ENCODE results near the gene CUL5.

DNA sequence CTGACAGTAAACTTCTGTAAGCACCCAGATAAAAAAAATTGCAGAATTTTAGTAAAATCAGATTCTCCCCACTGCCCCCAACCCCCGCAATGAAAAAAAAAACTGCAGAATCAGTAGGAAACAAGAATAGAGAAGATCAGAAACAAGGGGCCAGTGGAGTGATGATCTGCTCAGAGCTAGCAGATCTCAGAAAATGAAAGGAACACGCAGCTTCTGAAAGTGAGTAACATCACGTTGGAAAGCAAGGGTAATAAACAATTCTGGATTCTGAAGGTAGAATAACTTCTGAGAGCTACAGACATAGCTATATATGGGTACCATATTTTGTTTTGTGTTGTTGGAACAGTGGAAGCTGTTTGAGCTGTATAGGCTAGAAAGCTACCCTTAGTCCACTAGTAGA is 135.9 kb downstream of the CUL5 start:
- TF ChIP-seq EZH2 (IDR thresholded peaks at IDR 0.05; ENCODE audit: insufficient read depth, poor library complexity, severe bottlenecking) (no peak), EZH2phosphoT487 (IDR thresholded peaks at IDR 0.05; ENCODE audit: insufficient read depth, low read depth) (no peak)

Measured in GM23248 (cell line).